HL-60/S4 (cell line): ENCODE data around the gene MAP4K2.

Experiments used
- in situ Hi-C: fragments of 300-500 bp; cut with MboI; formaldehyde crosslinking; loops from 2 replicates; pipeline ENCODE4 v1.14.3; 2022; ENCODE audit warnings: low sequenced_read_pairs

MAP4K2 gene

GRCh38 chr11:64839887-64840782, 37.1 kb upstream of the MAP4K2 start:
- in situ Hi-C loops = loop anchor here (10.0 kb wide), 1 partner anchor 275 kb away; the partner anchor contains the start of genes TM7SF2 and ZNHIT2

GRCh38 chr11:64839335-64839734, 36.3 kb upstream of the MAP4K2 start:
- in situ Hi-C loops = no loop called here

- in situ Hi-C loops = no loop called here
Measured at GRCh38 chr11:64838600-64839334, 35.8 kb upstream of the MAP4K2 start.

DNA sequence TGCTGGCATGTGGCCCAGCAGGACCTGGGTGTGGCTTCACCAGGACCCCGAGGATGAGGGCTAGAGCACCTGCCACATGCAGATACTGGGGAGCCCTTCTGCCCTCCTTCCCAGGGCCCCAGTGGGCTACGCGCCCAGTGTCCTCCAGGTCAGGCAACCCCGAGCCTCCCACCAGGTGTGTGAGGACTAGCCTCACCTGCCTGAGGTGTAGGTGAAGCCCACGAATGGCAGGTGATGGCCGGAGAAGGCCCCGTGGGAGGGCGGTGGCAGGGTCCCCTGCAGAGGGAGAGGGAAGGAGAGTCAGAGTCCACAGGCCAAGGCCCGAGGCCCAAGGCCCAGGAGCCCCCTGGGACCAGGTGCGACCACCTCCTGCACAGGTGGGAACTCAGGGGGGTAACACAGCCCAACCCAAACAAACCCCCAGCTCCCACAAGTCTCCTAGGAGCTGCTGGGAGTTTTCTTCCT, 34.9 kb upstream of the MAP4K2 start:
- in situ Hi-C loops = no loop called here

DNA sequence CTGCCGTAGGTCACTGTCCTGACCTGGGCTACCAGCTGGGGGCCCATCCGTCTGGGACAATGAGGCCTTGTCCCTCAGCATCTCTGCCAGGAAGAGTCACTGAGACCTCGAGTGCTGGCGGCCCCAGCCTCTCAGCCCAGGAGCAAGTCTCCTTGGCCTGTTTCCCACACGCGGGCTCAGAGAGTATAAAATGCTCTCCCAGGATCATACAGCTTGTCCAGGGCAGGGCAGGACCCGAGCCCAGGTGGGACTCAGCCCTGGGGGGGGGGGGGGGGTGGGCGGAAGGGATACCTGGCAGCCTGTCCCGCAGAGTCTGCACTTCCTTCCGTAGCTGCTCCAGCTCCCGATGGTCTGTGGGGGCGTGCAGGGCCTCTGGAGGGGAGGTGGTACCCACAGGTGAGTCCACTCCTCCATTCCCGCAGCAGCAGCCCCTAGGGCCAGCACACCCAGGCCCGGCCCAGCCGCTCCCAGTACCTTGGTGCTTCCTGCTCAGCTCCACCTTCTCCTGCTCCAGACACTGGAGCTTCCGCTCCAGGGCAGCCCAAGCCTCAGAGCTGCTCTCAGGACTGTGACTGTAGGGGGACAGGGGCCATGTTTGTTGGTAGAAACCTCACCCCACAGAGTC, 33.5 kb upstream of the MAP4K2 start:
- in situ Hi-C loops = no loop called here

GRCh38 chr11:64835616-64836447, 32.8 kb upstream of the MAP4K2 start:
- in situ Hi-C loops = no loop called here

DNA sequence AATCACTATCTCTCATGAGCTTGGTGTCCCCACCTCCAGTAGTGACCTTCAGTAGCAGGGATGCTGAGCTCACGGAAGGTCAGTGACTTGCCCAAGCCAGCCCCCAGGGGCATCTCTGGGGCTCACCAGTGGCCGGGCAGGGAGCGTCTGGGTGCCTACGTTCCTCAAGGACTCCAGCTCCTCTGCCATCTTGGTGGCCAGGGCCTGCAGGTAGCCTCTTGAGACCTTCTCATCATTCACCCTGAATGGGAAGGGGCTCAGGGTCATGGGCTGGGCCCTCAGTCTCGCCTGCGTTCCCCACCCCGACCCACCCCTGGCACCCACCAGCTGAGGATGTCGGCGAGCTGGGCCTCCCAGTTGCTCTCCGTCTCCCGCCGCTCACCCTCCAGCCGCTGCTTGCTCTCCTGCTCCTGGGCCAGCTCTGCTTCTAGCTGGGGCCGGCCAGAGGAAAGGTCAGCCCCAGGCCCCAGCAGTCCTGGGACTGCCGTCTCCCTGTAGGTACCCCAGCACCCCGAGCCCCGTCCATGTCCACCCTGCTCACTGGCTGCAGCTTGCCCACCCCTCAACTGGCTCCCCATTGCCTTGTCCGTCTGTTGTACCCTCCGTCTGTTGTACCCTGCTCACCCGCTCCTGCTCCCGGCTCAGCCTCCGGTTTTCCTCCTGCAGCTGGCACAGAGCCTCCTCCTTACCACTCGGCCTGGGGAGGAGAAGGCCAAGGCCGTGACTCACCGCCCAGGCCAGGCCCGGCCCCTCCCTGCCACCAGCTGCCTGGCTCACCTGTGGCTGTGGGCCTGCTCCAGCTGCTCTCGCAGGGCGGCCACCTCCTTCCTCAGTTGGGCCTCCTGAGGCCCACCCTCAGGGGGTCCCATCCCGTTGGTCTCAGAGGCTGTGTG, 32.0 kb upstream of the MAP4K2 start:
- in situ Hi-C loops = no loop called here

DNA sequence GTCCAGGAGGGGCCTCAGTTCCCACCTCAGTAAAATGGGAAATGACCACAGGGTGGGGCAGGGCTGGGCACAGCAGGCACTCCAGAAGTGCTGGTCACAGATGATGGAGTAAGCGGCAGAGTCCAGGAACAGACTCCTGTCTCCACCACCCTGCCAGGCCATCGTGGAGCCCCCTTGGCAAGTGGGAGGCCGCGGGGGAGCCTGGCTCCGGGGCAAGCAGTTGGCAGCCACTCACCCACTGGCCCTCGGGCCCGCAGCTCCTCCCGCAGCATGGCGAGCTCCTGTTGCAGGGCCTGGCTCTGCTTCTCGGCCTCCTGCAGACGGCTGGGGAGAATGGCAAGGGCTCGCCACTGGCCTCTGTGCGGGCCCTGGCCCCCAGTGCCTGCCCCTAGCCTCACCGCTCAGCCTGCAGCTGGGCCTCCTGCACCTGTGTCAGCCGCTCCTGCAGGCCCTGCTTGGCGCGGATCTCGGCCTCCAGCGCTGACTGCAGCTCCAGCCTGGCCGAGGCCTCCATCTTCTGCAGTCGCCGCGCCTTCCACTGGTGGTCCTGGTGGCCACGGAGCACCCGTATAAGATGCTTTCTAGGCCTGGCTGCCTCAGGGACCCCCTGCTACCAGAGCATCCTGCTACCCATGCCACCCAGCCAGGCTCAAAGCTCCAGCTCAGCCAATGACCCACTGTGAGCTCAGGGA, 31.2 kb upstream of the MAP4K2 start:
- in situ Hi-C loops = no loop called here

DNA sequence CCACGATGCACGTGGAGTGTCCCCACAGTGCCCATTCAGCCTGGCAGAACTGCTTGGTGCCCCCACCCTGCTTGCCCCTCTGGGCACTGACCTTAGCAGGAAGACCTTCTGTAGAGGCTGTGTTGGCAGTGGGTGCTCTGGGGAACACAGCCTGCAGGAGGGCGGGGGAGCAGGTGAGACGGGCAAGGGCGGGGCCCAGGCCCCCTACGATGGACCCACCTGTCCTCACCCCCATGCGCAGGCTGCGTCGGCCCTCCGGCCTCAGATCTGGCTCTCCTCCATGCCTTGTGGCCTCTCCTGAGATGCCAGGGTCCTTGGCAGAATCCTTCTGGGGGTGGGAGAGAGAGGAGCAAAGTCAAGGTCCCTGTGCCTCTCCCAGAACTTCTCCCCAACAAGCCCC, 30.5 kb upstream of the MAP4K2 start:
- in situ Hi-C loops = no loop called here

- in situ Hi-C loops = no loop called here
Measured at GRCh38 chr11:64833198-64833502, 30.1 kb upstream of the MAP4K2 start.

- in situ Hi-C loops = no loop called here
Measured at GRCh38 chr11:64832467-64833197, 29.6 kb upstream of the MAP4K2 start.

- in situ Hi-C loops = no loop called here
Measured at GRCh38 chr11:64831411-64831891, 28.4 kb upstream of the MAP4K2 start.

DNA sequence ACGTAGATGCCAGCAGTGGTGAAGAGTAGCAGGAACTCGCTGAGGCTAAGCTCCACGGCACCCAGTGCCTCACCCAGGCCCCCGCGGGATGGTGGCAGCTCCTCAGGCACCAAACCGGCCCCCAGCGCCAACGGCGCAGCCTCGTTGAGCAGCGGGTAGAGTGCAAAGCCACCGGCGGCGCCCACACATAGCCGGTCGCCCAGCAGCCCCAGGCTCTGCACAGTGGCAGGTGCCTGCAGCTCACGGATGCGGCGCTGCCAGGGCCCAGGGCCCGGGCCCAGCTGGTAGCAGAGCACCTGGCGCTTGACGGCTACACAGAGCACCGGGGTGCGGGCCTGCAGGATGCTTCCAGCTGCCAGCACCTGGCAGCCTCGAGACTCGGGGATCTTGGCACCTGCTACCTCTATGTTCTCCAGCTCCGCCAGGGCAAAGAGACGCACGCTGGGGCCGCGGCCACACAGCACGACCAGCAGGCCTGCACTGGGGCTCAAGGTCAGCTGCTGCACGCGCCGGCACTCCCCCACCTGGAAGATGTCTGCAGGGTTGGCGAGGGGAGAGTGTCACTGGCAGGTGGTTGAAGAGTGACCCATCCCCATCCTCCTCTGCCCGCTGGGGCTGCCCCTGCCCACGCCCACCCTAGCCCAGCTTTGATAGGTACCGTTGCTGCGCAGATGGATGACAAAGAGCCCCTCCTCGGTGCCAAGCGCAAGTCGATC, 26.7 kb upstream of the MAP4K2 start:
- in situ Hi-C loops = no loop called here

DNA sequence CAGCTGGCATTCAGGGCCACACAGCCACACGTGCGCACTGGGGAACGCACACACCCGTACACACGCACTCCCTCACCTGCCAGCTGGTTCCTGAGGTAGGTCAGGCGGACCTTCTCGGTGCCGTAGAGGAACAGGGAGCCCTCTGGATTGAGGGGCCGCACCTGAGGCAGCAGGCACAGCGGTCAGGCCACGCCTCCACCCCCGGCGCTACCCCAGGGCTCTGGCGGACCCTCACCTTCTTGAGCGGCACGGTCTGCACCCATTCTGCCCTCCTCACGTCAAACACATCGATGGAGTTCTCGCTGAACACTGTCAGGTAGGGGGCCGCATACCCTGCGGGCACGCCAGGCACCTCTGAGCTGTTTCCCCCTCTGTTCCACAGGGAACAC, 24.4 kb upstream of the MAP4K2 start:
- in situ Hi-C loops = no loop called here

- in situ Hi-C loops = no loop called here
Measured at GRCh38 chr11:64826578-64827450, 23.8 kb upstream of the MAP4K2 start.

GRCh38 chr11:64826062-64826461, 23.0 kb upstream of the MAP4K2 start:
- in situ Hi-C loops = no loop called here
